Right atrium auricular region (tissue), 2 donors: Measurements from ENCODE around the gene NCL. TPM values are rescaled to one million over a fixed set of nuclear protein-coding genes. Genes with fewer than 3 reads are reported as not detected.

Experiments
- DNase-seq: peaks from one replicate; pipeline ENCODE4 v3.0.0-alpha.2; 2019; ENCODE audit warnings: low spot score
- H3K27ac ChIP-seq, 2 donors: fragments of 200-600 bp; sonication (generic); 1 replicate in 1 of 2; 2 replicates in 1 of 2; pipeline ENCODE4 v1.5.1; 2016 to 2019
- H3K27me3 ChIP-seq, 2 donors: fragments of 200-600 bp; sonication (generic); one replicate each; pipeline versions ENCODE4 v1.5.1 to v1.6.0; 2017 to 2019
- H3K36me3 ChIP-seq: fragments of 200-600 bp; sonication (generic); one replicate; pipeline ENCODE4 v1.5.1; 2016
- H3K4me1 ChIP-seq, 2 donors: fragments of 200-600 bp; sonication (generic); one replicate each; pipeline versions ENCODE4 v1.5.1 to v1.6.0; 2017 to 2019
- H3K4me3 ChIP-seq, 2 donors: fragments of 200-600 bp; sonication (generic); 1 replicate in 1 of 2; 2 replicates in 1 of 2; pipeline ENCODE4 v1.5.1; 2017 to 2019; ENCODE audit warnings: mild to moderate bottlenecking in 1 of 2, moderate library complexity in 1 of 2
- H3K9me3 ChIP-seq, 2 donors: fragments of 200-600 bp; sonication (generic); one replicate each; pipeline ENCODE4 v1.5.1; 2019
- CTCF ChIP-seq, 2 donors: fragments of 200-600 bp; sonication (generic); IDR thresholded peaks; one replicate each; pipeline ENCODE4 v1.5.1; 2019; ENCODE audit warnings: antibody characterized with exemption in 2 of 2
- total RNA-seq, 2 donors: library from RNA; depleted of rRNA; stranded (reverse); fragments of >200 nt; gene quantifications; one replicate each; pipeline ENCODE4 v1.1.0, GENCODE V29; 2016

NCL gene
- total RNA-seq, 2 donors from 2014 or later: 73.5 to 85.8 TPM

GRCh38 chr2:231455222-231455621 lies 9.1 kb downstream of the NCL start:
- no peaks in the 10 kb centered on the region for H3K9me3 ChIP-seq
- H3K27me3 ChIP-seq: no peaks in the 10 kb centered on the region
- no peak for TF ChIP-seq CTCF (IDR thresholded peaks at IDR 0.05)
- no peak for DNase-seq
- no peaks in the 10 kb centered on the region for H3K4me1 ChIP-seq
- peaks cover 73% of the 10 kb centered on the region for H3K36me3 ChIP-seq
- H3K4me3 ChIP-seq: no peak overlapping the region
- no peak overlapping the region for H3K27ac ChIP-seq

- Histone ChIP-seq H3K27me3 (no peaks in the 10 kb centered on the region), H3K36me3 (peaks cover 65% of the 10 kb centered on the region), H3K27ac (no peak overlapping the region)
These were observed 9.9 kb downstream of the NCL start for GRCh38 chr2:231454361-231454791.

GRCh38 chr2:231452799-231453508 lies 11.3 kb downstream of the NCL start:
- H3K27me3 ChIP-seq: no peaks in the 10 kb centered on the region
- no peak overlapping the region for H3K4me3 ChIP-seq
- no peak for TF ChIP-seq CTCF (IDR thresholded peaks at IDR 0.05)
- H3K4me1 ChIP-seq: no peaks in the 10 kb centered on the region
- H3K27ac ChIP-seq: no peak overlapping the region
- peak; percentile 52 for DNase-seq
- peaks cover 51% of the 10 kb centered on the region for H3K36me3 ChIP-seq
- no peaks in the 10 kb centered on the region for H3K9me3 ChIP-seq

More at GRCh38 chr2:231454361-231454791, 9.9 kb downstream of the NCL start:
- H3K9me3 ChIP-seq: no peaks in the 10 kb centered on the region
- H3K4me1 ChIP-seq: no peaks in the 10 kb centered on the region
- H3K4me3 ChIP-seq: no peak overlapping the region
- DNase-seq: no peak
- no peak for TF ChIP-seq CTCF (IDR thresholded peaks at IDR 0.05)

GRCh38 chr2:231450548-231450989 lies 13.7 kb downstream of the NCL start:
- no peak for DNase-seq
- Histone ChIP-seq H3K9me3 (no peaks in the 10 kb centered on the region), H3K4me1 (no peaks in the 10 kb centered on the region), H3K27ac (no peak overlapping the region), H3K36me3 (peaks cover 27% of the 10 kb centered on the region), H3K4me3 (no peak overlapping the region), H3K27me3 (no peaks in the 10 kb centered on the region)
- no peak for TF ChIP-seq CTCF (IDR thresholded peaks at IDR 0.05)

- Histone ChIP-seq H3K27me3 (no peaks in the 10 kb centered on the region), H3K27ac (no peak overlapping the region), H3K4me3 (no peak overlapping the region), H3K36me3 (peaks cover 17% of the 10 kb centered on the region), H3K4me1 (no peaks in the 10 kb centered on the region), H3K9me3 (no peaks in the 10 kb centered on the region)
- no peak for DNase-seq
- no peak for TF ChIP-seq CTCF (IDR thresholded peaks at IDR 0.05)
These were observed 14.7 kb downstream of the NCL start for GRCh38 chr2:231449503-231450054.
